GM10248 (cell line): ENCODE measurements around the gene COL17A1.

ENCODE experiments used
- CTCF ChIA-PET: fragments of 300-600 bp; sonication (Branson Sonifier 250); formaldehyde crosslinking; extraction: SDS; loops from one replicate; lab custom pipeline; 2021; ENCODE audit warnings: antibody characterized with exemption; lab: Yijun Ruan, JAX
- POLR2A ChIA-PET: fragments of 350-650 bp; sonication (Branson Sonifier 250); formaldehyde crosslinking; extraction: SDS; loops from one replicate; lab custom pipeline; 2020; ENCODE audit warnings: antibody characterized with exemption; lab: Yijun Ruan, JAX
- DNase-seq: peaks from one replicate; pipeline ENCODE4 v3.0.0; 2012; ENCODE audit errors: extremely low spot score
- TF ChIP-seq, protein P1 (sequence below): IDR thresholded peaks from 2 replicates; pipeline ENCODE4 v1.5.1; 2012; ENCODE audit warnings: mild to moderate bottlenecking, low read depth; ENCODE audit errors: extremely low read depth, missing control alignments, control extremely low read depth

The COL17A1 gene

GRCh38 chr10:104100795-104101194 is 15.1 kb upstream of the COL17A1 start:
- no peak for DNase-seq
- ChIA-PET CTCF (interaction anchor here (0.7 to 2.3 kb wide), 4 partner anchors 10 to 28 kb away, joined by 3 to 17 read pairs (median 3); partner anchors contain the start of gene SFR1), POLR2A (no interaction called here)
- TF ChIP-seq, protein P1, sequence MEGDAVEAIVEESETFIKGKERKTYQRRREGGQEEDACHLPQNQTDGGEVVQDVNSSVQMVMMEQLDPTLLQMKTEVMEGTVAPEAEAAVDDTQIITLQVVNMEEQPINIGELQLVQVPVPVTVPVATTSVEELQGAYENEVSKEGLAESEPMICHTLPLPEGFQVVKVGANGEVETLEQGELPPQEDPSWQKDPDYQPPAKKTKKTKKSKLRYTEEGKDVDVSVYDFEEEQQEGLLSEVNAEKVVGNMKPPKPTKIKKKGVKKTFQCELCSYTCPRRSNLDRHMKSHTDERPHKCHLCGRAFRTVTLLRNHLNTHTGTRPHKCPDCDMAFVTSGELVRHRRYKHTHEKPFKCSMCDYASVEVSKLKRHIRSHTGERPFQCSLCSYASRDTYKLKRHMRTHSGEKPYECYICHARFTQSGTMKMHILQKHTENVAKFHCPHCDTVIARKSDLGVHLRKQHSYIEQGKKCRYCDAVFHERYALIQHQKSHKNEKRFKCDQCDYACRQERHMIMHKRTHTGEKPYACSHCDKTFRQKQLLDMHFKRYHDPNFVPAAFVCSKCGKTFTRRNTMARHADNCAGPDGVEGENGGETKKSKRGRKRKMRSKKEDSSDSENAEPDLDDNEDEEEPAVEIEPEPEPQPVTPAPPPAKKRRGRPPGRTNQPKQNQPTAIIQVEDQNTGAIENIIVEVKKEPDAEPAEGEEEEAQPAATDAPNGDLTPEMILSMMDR = no peak

- TF ChIP-seq, protein P1 = no peak
- no peak for DNase-seq
- ChIA-PET CTCF (interaction anchor here (1.1 to 2.3 kb wide), 2 partner anchors 11 to 23 kb away, joined by 4 to 17 read pairs; partner anchors contain the start of gene SFR1), POLR2A (no interaction called here)
Observed at GRCh38 chr10:104099941-104100340, 14.3 kb upstream of the COL17A1 start.

DNA sequence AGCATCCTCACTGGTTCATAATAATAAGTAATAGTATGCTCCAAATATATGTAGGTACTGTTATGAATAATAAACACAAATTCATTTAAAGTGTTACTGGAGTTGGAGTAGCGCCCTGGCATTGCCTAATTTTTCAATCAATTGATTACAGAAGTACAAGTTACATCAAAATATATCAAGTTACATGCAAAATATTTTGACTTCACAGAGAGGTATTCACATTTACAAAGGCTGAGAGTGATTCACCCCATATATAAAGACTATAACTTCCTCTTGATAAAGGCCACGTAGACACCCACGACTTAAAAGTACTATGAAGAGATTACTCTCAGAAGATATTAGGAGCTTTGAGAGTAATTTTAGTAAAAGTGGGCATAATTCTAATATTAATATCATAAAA is 13.6 kb upstream of the COL17A1 start:
- TF ChIP-seq, protein P1 = no peak
- ChIA-PET POLR2A (no interaction called here), CTCF (interaction anchor here (1.1 to 2.3 kb wide), 2 partner anchors 10 to 23 kb away, joined by 4 to 17 read pairs; partner anchors contain the start of gene SFR1)
- DNase-seq = no peak

DNA sequence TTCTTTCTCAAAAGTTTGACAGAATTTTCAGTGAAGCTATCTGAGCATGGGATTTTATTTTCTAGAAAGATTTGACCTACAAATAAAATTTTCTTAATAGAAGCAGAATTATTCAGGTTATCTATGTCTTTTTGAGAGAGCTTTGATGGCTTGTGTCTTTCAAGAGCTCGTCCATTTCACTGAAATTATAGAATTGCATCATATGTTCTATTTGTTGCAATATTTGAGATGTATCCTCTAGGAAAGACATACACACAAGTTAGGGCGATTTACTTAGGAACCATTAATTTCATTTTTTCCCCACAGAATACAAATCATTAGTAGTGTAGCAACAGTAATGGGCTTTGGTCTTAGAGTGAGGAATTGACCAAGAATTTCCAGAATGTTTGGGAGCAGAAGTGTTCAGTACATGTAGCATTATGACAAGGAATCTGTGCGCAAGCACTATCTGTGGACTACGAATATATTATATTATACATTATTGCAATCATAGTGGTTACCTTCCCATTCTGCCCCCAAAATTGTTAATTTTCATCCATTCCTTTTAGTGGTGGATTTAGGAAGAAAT is 12.8 kb upstream of the COL17A1 start:
- ChIA-PET POLR2A (no interaction called here), CTCF (no interaction called here)
- DNase-seq = no peak
- TF ChIP-seq, protein P1 = no peak

- TF ChIP-seq, protein P1 = no peak
- ChIA-PET POLR2A (no interaction called here), CTCF (no interaction called here)
- DNase-seq = no peak
Observed at GRCh38 chr10:104096692-104097091, 11.0 kb upstream of the COL17A1 start.

DNA sequence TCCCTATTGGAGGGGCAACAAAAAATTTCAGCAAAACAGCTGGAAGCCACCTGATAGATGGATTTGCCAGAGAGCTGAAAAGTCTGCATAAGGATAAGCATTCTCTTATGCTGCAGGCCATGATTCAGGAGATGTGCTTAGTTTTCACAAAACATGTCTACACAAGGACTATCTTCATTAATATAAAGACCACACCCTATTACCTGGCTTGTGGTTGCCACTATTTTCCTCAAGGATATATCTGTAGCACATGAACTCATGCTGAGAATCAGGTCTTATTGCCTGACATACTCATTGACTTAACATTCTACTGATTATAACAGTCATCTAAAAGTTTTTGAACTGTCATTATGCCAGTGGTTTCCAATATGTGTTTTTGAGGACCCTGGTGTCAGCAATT is 7.1 kb upstream of the COL17A1 start:
- TF ChIP-seq, protein P1 = no peak
- DNase-seq = no peak
- POLR2A ChIA-PET = no interaction called here
- CTCF ChIA-PET = interaction anchor here (1.2 kb wide), 1 partner anchor 28 kb away, joined by 3 read pairs; no protein-coding TSS in a partner anchor

- no peak for DNase-seq
- POLR2A ChIA-PET = no interaction called here
- CTCF ChIA-PET = interaction anchor here (1.1 kb wide), 1 partner anchor 10 kb away, joined by 3 read pairs; no protein-coding TSS in a partner anchor
- TF ChIP-seq, protein P1 = no peak
Observed at GRCh38 chr10:104090611-104091010, 4.9 kb upstream of the COL17A1 start.
